Measurements from ENCODE around the gene C3orf20. TPM values are rescaled to one million over a fixed set of nuclear protein-coding genes. Genes with fewer than 3 reads are reported as not detected.
"Not testable (repeated sequence)": the region's sequence is repeated elsewhere in the genome, so short reads cannot be mapped to it uniquely, and the experiment has no call there.

Gene C3orf20
- total and polyA plus RNA-seq, 4 donors = 0.16 to 0.30 TPM; not detected in 2

DNA sequence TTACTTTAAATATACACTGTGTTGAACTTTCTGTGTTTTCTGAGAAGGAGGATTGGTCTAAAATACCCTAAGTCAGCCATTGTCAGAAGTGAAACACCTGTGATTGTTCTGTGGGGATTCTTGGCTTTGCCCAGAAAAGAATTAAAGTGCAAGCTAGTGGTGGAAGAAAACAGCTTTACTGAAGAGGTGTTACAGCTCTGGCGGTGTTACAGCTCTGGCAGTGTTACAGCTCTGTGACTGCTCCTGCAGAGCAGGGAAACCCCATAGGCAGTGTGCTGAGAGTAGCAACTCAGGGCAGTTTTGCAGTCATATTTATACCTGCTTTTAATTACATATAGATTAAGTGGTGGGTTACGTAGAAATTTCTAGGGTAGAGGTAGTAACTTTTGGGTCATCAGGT lies 66.6 kb downstream of the C3orf20 start:
- Histone ChIP-seq H3K36me3 (ENCODE audit: control insufficient read depth in 1 of 2, insufficient read depth in 2 of 2, low read length in 1 of 2) (no peaks in the 10 kb centered on the region), H3K9me3 (ENCODE audit: control insufficient read depth, low read length) (peaks cover 4% of the 10 kb centered on the region), H3K27me3 (ENCODE audit: control insufficient read depth in 1 of 2, insufficient read depth in 2 of 2, low read length in 1 of 2) (peaks cover 0 to 2% of the 10 kb centered on the region in 2 donors), H3K27ac (ENCODE audit: low read depth in 1 of 2, low read length in 2 of 2) (no peak overlapping the region), H3K4me1 (ENCODE audit: control insufficient read depth in 1 of 2, insufficient read depth in 2 of 2, low read length in 2 of 2) (no peaks in the 10 kb centered on the region), H3K4me3 (ENCODE audit: low read length in 2 of 2) (no peak overlapping the region)
- DNase-seq (no peak), ATAC-seq (ENCODE audit: low FRiP score) (no peak)
- intact Hi-C loops (cut with DNase I) = no loop called here
- WGBS, 2 donors = 65 to 73% methylated on average over 2 of the region's 2 CpGs

DNA sequence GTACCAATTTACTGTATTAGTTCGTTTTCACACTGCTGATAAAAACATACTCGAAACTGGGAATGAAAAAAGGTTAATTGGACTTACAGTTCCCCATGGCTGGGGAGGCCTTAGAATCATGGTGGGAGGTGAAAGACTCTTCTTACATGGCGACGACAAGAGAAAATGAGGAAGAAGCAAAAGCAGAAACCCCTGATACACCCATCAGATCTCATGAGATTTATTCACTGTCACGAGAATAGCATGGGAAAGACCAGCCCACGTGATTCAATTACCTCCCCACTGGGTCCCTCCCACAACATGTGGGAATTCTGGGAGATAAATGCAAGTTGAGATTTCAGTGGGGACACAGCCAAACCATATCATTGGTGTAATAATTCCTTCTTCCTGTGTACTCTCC lies 69.6 kb downstream of the C3orf20 start:
- ATAC-seq (ENCODE audit: low FRiP score) = no peak
- 70 to 72% methylated on average over 6 of the region's 6 CpGs for WGBS, 2 donors

DNA sequence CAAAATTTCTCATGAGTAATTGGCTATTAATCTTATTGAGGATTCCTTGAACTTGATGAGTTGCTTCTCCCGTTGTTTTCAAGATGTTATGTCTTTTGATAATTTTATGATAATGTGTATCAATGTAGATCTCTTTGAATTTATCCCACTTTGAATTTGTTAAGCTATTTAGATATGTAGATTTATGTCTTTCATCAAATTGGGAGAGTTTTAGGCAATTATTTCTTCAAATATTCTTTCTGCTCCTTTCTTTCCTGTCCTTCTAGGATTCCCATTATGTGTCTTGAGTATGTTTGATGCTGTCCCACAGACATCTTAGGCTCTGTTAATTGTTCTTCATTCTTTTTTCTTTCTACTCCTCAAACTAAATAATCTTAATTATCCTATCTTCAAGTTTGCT lies 75.7 kb downstream of the C3orf20 start:
- H3K4me3 ChIP-seq (ENCODE audit: low read length in 2 of 2) = no peak overlapping the region
- no peaks in the 10 kb centered on the region for H3K36me3 ChIP-seq (ENCODE audit: control insufficient read depth in 1 of 2, insufficient read depth in 2 of 2, low read length in 1 of 2)
- ATAC-seq (ENCODE audit: low FRiP score) (no peak), DNase-seq (no peak)
- intact Hi-C loops (cut with DNase I) = no loop called here
- no peak overlapping the region for H3K27ac ChIP-seq (ENCODE audit: low read depth in 1 of 2, low read length in 2 of 2)
- no peaks in the 10 kb centered on the region for H3K4me1 ChIP-seq (ENCODE audit: control insufficient read depth in 1 of 2, insufficient read depth in 2 of 2, low read length in 2 of 2)
- peaks cover 0 to 2% of the 10 kb centered on the region in 2 donors for H3K27me3 ChIP-seq (ENCODE audit: control insufficient read depth in 1 of 2, insufficient read depth in 2 of 2, low read length in 1 of 2)
- WGBS, 2 donors = 83 to 85% methylated on average over 1 of the region's 1 CpG
- peaks cover 7% of the 10 kb centered on the region for H3K9me3 ChIP-seq (ENCODE audit: control insufficient read depth, low read length)

More for the DNA sequence above, 69.6 kb downstream of the C3orf20 start:
- Histone ChIP-seq H3K27ac (ENCODE audit: low read depth in 1 of 2, low read length in 2 of 2) (no peak overlapping the region), H3K36me3 (ENCODE audit: control insufficient read depth in 1 of 2, insufficient read depth in 2 of 2, low read length in 1 of 2) (no peaks in the 10 kb centered on the region), H3K4me1 (ENCODE audit: control insufficient read depth in 1 of 2, insufficient read depth in 2 of 2, low read length in 2 of 2) (no peaks in the 10 kb centered on the region), H3K9me3 (ENCODE audit: control insufficient read depth, low read length) (peaks cover 6% of the 10 kb centered on the region), H3K4me3 (ENCODE audit: low read length in 2 of 2) (no peak overlapping the region), H3K27me3 (ENCODE audit: control insufficient read depth in 1 of 2, insufficient read depth in 2 of 2, low read length in 1 of 2) (peaks cover 0 to 2% of the 10 kb centered on the region in 2 donors)
- intact Hi-C loops (cut with DNase I) = no loop called here
- no peak for DNase-seq

DNA sequence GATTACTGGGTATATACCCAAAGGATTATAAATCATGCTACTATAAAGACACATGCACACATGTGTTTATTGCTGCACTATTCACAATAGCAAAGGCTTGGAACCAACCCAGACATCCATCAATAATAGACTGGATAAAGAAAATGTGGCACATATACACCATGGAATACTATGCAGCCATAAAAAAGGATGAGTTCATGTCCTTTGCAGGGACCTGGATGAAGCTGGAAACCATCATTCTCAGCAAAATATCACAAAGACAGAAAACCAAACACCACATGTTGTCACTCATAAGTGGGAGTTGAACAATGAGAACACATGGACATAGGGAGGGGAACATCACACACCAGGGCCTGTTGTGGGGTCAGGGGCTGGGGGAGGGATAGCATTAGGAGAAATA lies 78.0 kb downstream of the C3orf20 start:
- H3K36me3 ChIP-seq (ENCODE audit: control insufficient read depth in 1 of 2, insufficient read depth in 2 of 2, low read length in 1 of 2); ATAC-seq (ENCODE audit: low FRiP score); H3K27ac ChIP-seq (ENCODE audit: low read depth in 1 of 2, low read length in 2 of 2); H3K4me1 ChIP-seq (ENCODE audit: control insufficient read depth in 1 of 2, insufficient read depth in 2 of 2, low read length in 2 of 2); H3K27me3 ChIP-seq (ENCODE audit: control insufficient read depth in 1 of 2, insufficient read depth in 2 of 2, low read length in 1 of 2); DNase-seq; H3K9me3 ChIP-seq (ENCODE audit: control insufficient read depth, low read length); intact Hi-C loops (cut with DNase I); H3K4me3 ChIP-seq (ENCODE audit: low read length in 2 of 2): not testable (repeated sequence)

DNA sequence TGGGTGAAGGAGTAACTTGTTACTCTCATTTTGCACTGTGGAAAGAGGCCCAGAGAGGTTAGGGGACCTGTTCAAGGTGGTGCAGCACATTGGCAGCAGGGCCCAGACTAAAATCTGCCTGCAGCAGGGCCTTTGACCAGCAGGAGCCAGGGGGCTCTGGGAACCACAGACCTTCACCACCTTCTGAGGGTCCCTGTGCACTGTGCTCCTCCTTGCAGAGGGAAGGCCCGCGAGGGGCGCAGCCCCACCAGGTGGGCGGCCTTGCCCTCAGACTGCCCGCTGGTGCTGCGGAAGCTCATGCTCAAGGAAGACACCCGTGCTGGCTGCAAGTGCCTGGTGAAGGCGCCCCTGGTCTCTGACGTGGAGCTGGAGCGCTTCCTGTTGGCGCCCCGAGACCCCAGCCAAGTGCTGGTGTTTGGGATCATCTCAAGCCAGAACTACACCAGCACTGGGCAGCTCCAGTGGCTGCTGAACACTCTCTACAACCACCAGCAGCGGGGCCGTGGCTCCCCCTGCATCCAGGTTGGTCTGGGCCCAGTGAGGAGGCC lies 82.3 kb downstream of the C3orf20 start:
- Histone ChIP-seq H3K4me3 (ENCODE audit: low read length in 2 of 2) (no peak overlapping the region), H3K36me3 (ENCODE audit: control insufficient read depth in 1 of 2, insufficient read depth in 2 of 2, low read length in 1 of 2) (no peaks in the 10 kb centered on the region), H3K27ac (ENCODE audit: low read depth in 1 of 2, low read length in 2 of 2) (no peak overlapping the region), H3K27me3 (ENCODE audit: control insufficient read depth in 1 of 2, insufficient read depth in 2 of 2, low read length in 1 of 2) (no peaks in the 10 kb centered on the region), H3K4me1 (ENCODE audit: control insufficient read depth in 1 of 2, insufficient read depth in 2 of 2, low read length in 2 of 2) (no peaks in the 10 kb centered on the region), H3K9me3 (ENCODE audit: control insufficient read depth, low read length) (no peaks in the 10 kb centered on the region)
- no peak for ATAC-seq (ENCODE audit: low FRiP score)
- intact Hi-C loops (cut with DNase I) = no loop called here
- no peak for DNase-seq
- WGBS, 2 donors = 95 to 97% methylated on average over 14 of the region's 14 CpGs

DNA sequence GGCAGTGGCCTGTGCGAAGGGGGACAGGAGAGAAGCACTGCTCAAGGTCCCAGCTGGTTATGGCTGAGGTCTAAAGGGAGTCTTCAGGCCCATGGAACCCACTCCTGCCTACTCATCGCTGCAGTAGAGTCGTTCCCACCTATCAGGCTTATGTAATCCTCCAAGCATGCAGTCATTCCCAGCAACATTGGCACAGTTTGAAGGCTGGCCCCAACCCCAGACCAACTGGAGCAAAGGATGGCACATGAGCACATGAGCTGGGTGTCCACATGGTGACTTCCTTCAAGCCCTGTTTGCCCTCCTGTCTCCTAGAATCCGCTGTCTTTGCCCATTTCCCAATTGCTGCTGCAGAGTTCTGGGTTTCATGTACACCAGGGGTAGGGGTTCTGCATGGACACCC lies 83.4 kb downstream of the C3orf20 start:
- WGBS, 2 donors = 70 to 71% methylated on average over 4 of the region's 4 CpGs
- Histone ChIP-seq H3K27me3 (ENCODE audit: control insufficient read depth in 1 of 2, insufficient read depth in 2 of 2, low read length in 1 of 2) (no peaks in the 10 kb centered on the region), H3K4me1 (ENCODE audit: control insufficient read depth in 1 of 2, insufficient read depth in 2 of 2, low read length in 2 of 2) (no peaks in the 10 kb centered on the region), H3K9me3 (ENCODE audit: control insufficient read depth, low read length) (no peaks in the 10 kb centered on the region), H3K36me3 (ENCODE audit: control insufficient read depth in 1 of 2, insufficient read depth in 2 of 2, low read length in 1 of 2) (no peaks in the 10 kb centered on the region), H3K27ac (ENCODE audit: low read depth in 1 of 2, low read length in 2 of 2) (no peak overlapping the region), H3K4me3 (ENCODE audit: low read length in 2 of 2) (no peak overlapping the region)
- ATAC-seq (ENCODE audit: low FRiP score) = no peak
- intact Hi-C loops (cut with DNase I) = no loop called here
- no peak for DNase-seq

DNA sequence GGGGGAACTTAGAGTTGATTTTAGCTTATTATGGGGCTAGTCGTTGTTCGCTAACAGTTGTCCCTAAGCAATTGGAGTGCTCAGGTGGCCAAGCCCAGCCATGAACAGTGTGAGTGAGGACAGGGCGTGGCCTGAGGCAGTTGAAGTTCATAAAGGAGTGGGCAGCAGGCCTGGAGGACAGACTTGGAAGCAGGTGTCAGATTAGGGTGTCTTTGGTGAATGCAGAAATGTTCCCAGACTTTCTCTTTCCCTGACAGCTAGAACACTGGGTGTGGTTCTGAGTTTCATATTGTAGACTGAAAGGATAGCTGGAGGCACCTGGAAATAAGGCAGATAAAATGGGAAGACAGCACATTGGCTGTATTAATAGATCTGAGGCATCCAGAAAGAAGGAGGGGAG lies 84.0 kb downstream of the C3orf20 start:
- WGBS, 2 donors = 94 to 98% methylated on average over 3 of the region's 3 CpGs
- no peak for ATAC-seq (ENCODE audit: low FRiP score)

DNA sequence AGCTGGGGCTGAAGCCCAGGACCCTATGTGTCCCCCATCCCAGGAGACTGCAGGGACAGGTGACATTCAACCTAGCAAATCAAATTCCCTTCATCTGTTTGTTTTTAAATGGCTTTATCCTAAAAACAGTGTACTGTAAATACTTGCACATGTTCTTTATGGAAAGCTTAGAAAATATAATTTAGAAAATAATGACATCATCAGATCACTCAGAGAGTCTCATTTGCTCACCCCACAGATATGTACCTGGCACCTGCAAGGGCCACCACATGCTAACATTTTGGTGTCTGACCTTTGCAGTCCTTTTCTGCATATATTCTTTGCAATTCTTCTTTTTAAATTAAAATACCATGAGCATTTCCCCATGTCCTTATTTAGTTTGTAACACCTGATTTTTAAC lies 85.2 kb downstream of the C3orf20 start:
- DNase-seq (no peak), ATAC-seq (ENCODE audit: low FRiP score) (no peak)
- Histone ChIP-seq H3K9me3 (ENCODE audit: control insufficient read depth, low read length) (no peaks in the 10 kb centered on the region), H3K4me3 (ENCODE audit: low read length in 2 of 2) (no peak overlapping the region), H3K27ac (ENCODE audit: low read depth in 1 of 2, low read length in 2 of 2) (no peak overlapping the region), H3K36me3 (ENCODE audit: control insufficient read depth in 1 of 2, insufficient read depth in 2 of 2, low read length in 1 of 2) (no peaks in the 10 kb centered on the region), H3K4me1 (ENCODE audit: control insufficient read depth in 1 of 2, insufficient read depth in 2 of 2, low read length in 2 of 2) (no peaks in the 10 kb centered on the region), H3K27me3 (ENCODE audit: control insufficient read depth in 1 of 2, insufficient read depth in 2 of 2, low read length in 1 of 2) (no peaks in the 10 kb centered on the region)
- intact Hi-C loops (cut with DNase I) = no loop called here

More for the DNA sequence above, 84.0 kb downstream of the C3orf20 start:
- intact Hi-C loops (cut with DNase I) = no loop called here
- Histone ChIP-seq H3K27ac (ENCODE audit: low read depth in 1 of 2, low read length in 2 of 2) (no peak overlapping the region), H3K27me3 (ENCODE audit: control insufficient read depth in 1 of 2, insufficient read depth in 2 of 2, low read length in 1 of 2) (no peaks in the 10 kb centered on the region), H3K9me3 (ENCODE audit: control insufficient read depth, low read length) (no peaks in the 10 kb centered on the region), H3K4me1 (ENCODE audit: control insufficient read depth in 1 of 2, insufficient read depth in 2 of 2, low read length in 2 of 2) (no peaks in the 10 kb centered on the region), H3K4me3 (ENCODE audit: low read length in 2 of 2) (no peak overlapping the region), H3K36me3 (ENCODE audit: control insufficient read depth in 1 of 2, insufficient read depth in 2 of 2, low read length in 1 of 2) (no peaks in the 10 kb centered on the region)
- no peak for DNase-seq

DNA sequence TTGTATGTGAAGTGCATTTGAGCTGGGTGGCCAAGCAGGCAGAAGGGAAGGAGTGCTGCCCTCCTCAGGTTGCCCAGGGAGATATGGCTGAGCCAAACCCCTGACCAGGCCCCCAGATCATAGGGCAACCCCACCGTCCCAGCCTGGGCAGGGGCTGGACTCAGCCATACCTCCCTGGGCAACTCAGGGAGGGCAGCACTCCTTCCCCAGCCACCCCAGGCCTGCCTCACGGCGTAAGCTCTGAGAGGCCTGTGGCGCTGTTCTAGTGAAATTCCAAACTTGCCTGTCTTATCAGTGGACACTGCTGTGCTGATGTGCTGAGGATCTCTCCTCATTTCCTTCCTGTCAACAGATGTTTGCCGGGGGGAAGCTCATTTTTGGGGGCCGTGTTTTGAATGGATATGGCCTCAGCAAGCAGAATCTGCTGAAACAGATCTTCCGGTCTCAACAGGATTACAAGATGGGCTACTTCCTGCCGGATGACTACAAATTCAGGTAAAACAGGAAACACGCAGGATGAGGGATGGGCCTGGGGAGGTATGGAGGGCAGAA lies 86.3 kb downstream of the C3orf20 start:
- Histone ChIP-seq H3K36me3 (ENCODE audit: control insufficient read depth in 1 of 2, insufficient read depth in 2 of 2, low read length in 1 of 2) (no peaks in the 10 kb centered on the region), H3K27ac (ENCODE audit: low read depth in 1 of 2, low read length in 2 of 2) (no peak overlapping the region), H3K9me3 (ENCODE audit: control insufficient read depth, low read length) (no peaks in the 10 kb centered on the region), H3K27me3 (ENCODE audit: control insufficient read depth in 1 of 2, insufficient read depth in 2 of 2, low read length in 1 of 2) (no peaks in the 10 kb centered on the region), H3K4me1 (ENCODE audit: control insufficient read depth in 1 of 2, insufficient read depth in 2 of 2, low read length in 2 of 2) (no peaks in the 10 kb centered on the region), H3K4me3 (ENCODE audit: low read length in 2 of 2) (no peak overlapping the region)
- DNase-seq = no peak
- intact Hi-C loops (cut with DNase I) = no loop called here
- ATAC-seq (ENCODE audit: low FRiP score) = no peak
- WGBS, 2 donors = 84 to 86% methylated on average over 9 of the region's 9 CpGs
